ENCODE results near the gene MPL. TPM values are rescaled to one million over a fixed set of nuclear protein-coding genes. Genes with fewer than 3 reads are reported as not detected.

Gene MPL
- total and polyA plus RNA-seq, 4 donors: 0.03 to 1.0 TPM; not detected in 2

DNA sequence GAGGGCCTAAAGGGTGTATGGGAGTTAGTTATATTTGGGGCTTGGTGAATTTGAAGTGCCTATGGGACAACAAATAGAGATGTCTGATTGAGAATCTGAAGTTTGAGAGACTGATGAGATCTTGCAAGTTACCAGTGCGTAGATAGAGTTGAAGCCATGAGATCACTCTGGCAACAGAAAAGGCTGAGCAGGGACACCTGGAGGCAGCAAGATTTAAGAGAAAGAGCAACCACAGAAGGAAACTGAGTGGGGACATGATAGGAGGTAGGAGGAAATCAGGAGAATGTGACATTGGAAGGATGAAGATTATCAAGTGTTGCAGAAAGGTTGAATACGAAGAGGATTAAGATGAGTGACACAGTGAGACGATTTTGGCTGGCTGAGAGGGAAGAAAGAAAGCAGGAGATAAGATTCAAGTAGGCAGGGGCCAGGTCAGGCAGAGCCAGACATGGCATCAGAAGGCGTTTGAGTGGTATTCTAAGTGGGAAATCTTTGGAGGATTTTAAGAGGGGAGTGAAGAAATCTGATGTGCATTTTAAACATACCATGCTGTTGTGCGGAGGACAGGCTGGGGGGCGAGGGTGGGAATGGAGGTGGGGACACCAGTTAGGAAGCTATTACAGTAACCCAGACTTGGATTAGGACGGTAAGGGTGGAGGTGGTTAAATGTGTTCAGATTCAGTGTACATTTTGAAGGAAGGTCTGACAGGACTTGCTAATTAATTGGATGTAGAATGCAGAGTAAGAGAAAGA, 3.0 kb upstream of the MPL start:
- Histone ChIP-seq H3K4me3 (ENCODE audit: low read depth in 1 of 3, low read length in 3 of 3) (no peak overlapping the region), H3K9ac (ENCODE audit: low read depth in 1 of 2, low read length in 2 of 2) (no peak overlapping the region), H3K9me3 (ENCODE audit: control insufficient read depth in 4 of 4, low read length in 3 of 4) (no peaks in the 10 kb centered on the region), H3K27ac (ENCODE audit: low read depth in 1 of 2, low read length in 2 of 2) (no peak overlapping the region), H3K36me3 (ENCODE audit: control insufficient read depth in 4 of 4, insufficient read depth in 3 of 4, low read depth in 1 of 4, low read length in 3 of 4) (no peaks in the 10 kb centered on the region), H3K27me3 (ENCODE audit: control insufficient read depth in 4 of 4, insufficient read depth in 4 of 4, low read length in 3 of 4) (no peaks in the 10 kb centered on the region), H3K4me1 (ENCODE audit: control insufficient read depth in 4 of 4, insufficient read depth in 4 of 4, low read length in 3 of 4) (no peaks in the 10 kb centered on the region)
- no peak for DNase-seq (ENCODE audit: low spot score)
- peak; percentile 44 to 57 for TF ChIP-seq RAD21 (IDR thresholded peaks at IDR 0.05)
- no peak for TF ChIP-seq YY1 (IDR thresholded peaks at IDR 0.05)
- WGBS: 81% methylated on average over 7 of the region's 7 CpGs

DNA sequence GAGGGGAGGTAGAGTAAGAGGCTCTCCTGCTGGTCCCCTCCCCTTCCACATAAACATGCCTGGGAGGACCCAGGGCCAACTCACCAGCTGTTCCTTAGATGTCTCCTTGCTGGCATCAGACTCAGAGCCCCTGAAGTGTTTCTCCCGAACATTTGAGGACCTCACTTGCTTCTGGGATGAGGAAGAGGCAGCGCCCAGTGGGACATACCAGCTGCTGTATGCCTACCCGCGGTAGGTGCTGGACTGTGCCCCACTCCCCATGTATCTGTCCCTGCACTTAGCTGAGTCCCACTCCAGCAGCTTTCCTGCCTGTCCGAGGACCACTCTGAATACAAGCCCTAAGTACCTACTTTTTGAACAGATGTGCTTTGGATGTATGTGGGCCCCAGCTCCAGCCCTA, 383 bp downstream of the MPL start:
- Histone ChIP-seq H3K27me3 (ENCODE audit: control insufficient read depth in 4 of 4, insufficient read depth in 4 of 4, low read length in 3 of 4) (no peaks in the 10 kb centered on the region), H3K4me3 (ENCODE audit: low read depth in 1 of 3, low read length in 3 of 3) (no peak overlapping the region), H3K36me3 (ENCODE audit: control insufficient read depth in 4 of 4, insufficient read depth in 3 of 4, low read depth in 1 of 4, low read length in 3 of 4) (no peaks in the 10 kb centered on the region), H3K9me3 (ENCODE audit: control insufficient read depth in 4 of 4, low read length in 3 of 4) (no peaks in the 10 kb centered on the region), H3K9ac (ENCODE audit: low read depth in 1 of 2, low read length in 2 of 2) (no peak overlapping the region), H3K4me1 (ENCODE audit: control insufficient read depth in 4 of 4, insufficient read depth in 4 of 4, low read length in 3 of 4) (no peaks in the 10 kb centered on the region), H3K27ac (ENCODE audit: low read depth in 1 of 2, low read length in 2 of 2) (no peak overlapping the region)
- TF ChIP-seq NR2F2 (IDR thresholded peaks at IDR 0.05) (no peak), SP1 (IDR thresholded peaks at IDR 0.05) (no peak), RAD21 (IDR thresholded peaks at IDR 0.05) (no peak)
- DNase-seq (ENCODE audit: low spot score): no peak
- 82% methylated on average over 5 of the region's 5 CpGs for WGBS

DNA sequence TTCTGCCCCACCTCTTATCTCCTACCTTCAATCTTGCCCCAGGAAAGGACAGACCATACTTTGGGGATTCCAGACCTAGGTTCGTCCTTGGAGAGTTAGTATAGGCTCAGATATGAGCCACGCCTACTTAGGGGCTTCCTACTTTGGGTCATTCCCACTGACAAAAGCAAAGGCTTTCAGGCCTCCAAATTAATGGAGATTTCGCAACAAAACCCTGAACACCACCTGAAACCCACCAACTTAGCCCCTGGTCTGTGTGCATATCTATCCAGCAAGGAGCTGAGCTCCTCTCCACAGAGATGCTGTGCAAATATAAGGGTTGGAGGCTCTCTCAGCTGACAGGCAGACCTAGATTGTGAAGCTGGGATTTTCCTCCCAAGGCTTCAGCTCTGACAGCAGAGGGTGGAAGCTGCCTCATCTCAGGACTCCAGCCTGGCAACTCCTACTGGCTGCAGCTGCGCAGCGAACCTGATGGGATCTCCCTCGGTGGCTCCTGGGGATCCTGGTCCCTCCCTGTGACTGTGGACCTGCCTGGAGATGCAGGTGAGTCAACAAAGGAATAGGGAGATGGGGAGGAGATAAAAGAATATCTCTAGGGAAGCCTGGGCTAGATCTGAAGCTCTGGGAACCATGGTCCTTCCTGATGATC, 2.1 kb downstream of the MPL start:
- peaks cover 0 to 9% (median 5%) of the 10 kb centered on the region in 4 donors for H3K4me1 ChIP-seq (ENCODE audit: control insufficient read depth in 4 of 4, insufficient read depth in 4 of 4, low read length in 3 of 4)
- H3K4me3 ChIP-seq (ENCODE audit: low read depth in 1 of 3, low read length in 3 of 3): no peak overlapping the region
- 95% methylated on average over 6 of the region's 6 CpGs for WGBS
- DNase-seq (ENCODE audit: low spot score): no peak
- H3K36me3 ChIP-seq (ENCODE audit: control insufficient read depth in 4 of 4, insufficient read depth in 3 of 4, low read depth in 1 of 4, low read length in 3 of 4): no peaks in the 10 kb centered on the region
- H3K9ac ChIP-seq (ENCODE audit: low read depth in 1 of 2, low read length in 2 of 2): no peak overlapping the region
- TF ChIP-seq ATF3 (IDR thresholded peaks at IDR 0.05): no peak
- H3K27ac ChIP-seq (ENCODE audit: low read depth in 1 of 2, low read length in 2 of 2): no peak overlapping the region
- no peaks in the 10 kb centered on the region for H3K9me3 ChIP-seq (ENCODE audit: control insufficient read depth in 4 of 4, low read length in 3 of 4)
- no peaks in the 10 kb centered on the region for H3K27me3 ChIP-seq (ENCODE audit: control insufficient read depth in 4 of 4, insufficient read depth in 4 of 4, low read length in 3 of 4)

- Histone ChIP-seq H3K9me3 (ENCODE audit: control insufficient read depth in 4 of 4, low read length in 3 of 4) (no peaks in the 10 kb centered on the region), H3K9ac (ENCODE audit: low read depth in 1 of 2, low read length in 2 of 2) (no peak overlapping the region), H3K4me3 (ENCODE audit: low read depth in 1 of 3, low read length in 3 of 3) (no peak overlapping the region), H3K27ac (ENCODE audit: low read depth in 1 of 2, low read length in 2 of 2) (no peak overlapping the region), H3K27me3 (ENCODE audit: control insufficient read depth in 4 of 4, insufficient read depth in 4 of 4, low read length in 3 of 4) (no peaks in the 10 kb centered on the region), H3K4me1 (ENCODE audit: control insufficient read depth in 4 of 4, insufficient read depth in 4 of 4, low read length in 3 of 4) (peaks cover 0 to 14% (median 9%) of the 10 kb centered on the region in 4 donors), H3K36me3 (ENCODE audit: control insufficient read depth in 4 of 4, insufficient read depth in 3 of 4, low read depth in 1 of 4, low read length in 3 of 4) (no peaks in the 10 kb centered on the region)
- TF ChIP-seq RXRA (IDR thresholded peaks at IDR 0.05) (peak in 1 of 2 donors; percentile 4), FOXA1 (IDR thresholded peaks at IDR 0.05) (no peak)
- DNase-seq (ENCODE audit: low spot score): no peak
- WGBS: 49% methylated on average over 1 of the region's 1 CpG
Measured at GRCh38 chr1:43340559-43340958, 2.9 kb downstream of the MPL start.
